ENCODE measurements around the gene CD300LF.

DNA sequence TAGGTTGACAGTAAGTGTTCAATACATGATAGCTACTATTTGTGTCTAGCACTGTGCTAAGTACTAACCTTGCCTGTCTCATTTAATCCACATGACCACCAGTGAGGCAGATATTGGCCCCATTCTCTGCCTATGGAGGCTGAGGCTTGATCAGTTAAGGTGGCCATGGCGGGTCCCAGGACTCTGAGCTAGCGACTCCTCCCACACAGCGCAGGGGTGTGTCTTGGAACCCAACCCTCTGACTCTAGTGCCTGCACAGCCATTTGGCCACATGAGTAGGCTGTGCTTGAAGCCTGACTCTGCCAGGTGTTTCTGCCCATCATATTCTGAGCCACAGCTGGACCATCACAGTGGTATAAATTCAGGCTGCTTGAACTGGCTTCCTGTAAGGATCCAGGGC lies 42.1 kb upstream of the CD300LF start:
- no peak for TF ChIP-seq YY1 (IDR thresholded peaks at IDR 0.05; ENCODE audit: insufficient read depth, insufficient read length)
- TF ChIP-seq SUZ12 (IDR thresholded peaks at IDR 0.05; ENCODE audit: extremely low read depth, insufficient read depth, insufficient read length), result no peak
